Gastrocnemius medialis (tissue), 4 donors: Measurements from ENCODE around the gene MYO1D. TPM values are rescaled to one million over a fixed set of nuclear protein-coding genes. Genes with fewer than 3 reads are reported as not detected.

Experiments
- ATAC-seq, 2 donors: fragments of 150-250 bp; one replicate each; pipeline ENCODE4 v1.9.1; 2016
- DNase-seq, 2 donors: peaks; one replicate each; pipeline ENCODE4 v3.0.0-alpha.2; 2019
- H3K27ac ChIP-seq, 4 donors: fragments of 200-600 bp; sonication (generic); 1 replicate in 1 of 4; 2 replicates in 3 of 4; pipeline ENCODE4 v1.5.1; 2016 to 2018; ENCODE audit warnings: mild to moderate bottlenecking in 2 of 4, moderate library complexity in 1 of 4
- H3K27me3 ChIP-seq, 3 donors: fragments of 200-600 bp; sonication (generic) in 2 of 3; 1 replicate in 1 of 3; 2 replicates in 2 of 3; pipeline versions ENCODE4 v1.5.1 to v1.6.0; 2016 to 2019; ENCODE audit warnings: mild to moderate bottlenecking in 1 of 3, moderate library complexity in 1 of 3
- H3K36me3 ChIP-seq, 2 donors: fragments of 200-600 bp; sonication (generic) in 1 of 2; one replicate each; pipeline ENCODE4 v1.5.1; 2017 to 2018
- H3K4me1 ChIP-seq, 2 donors: fragments of 200-600 bp; sonication (generic) in 1 of 2; one replicate each; pipeline ENCODE4 v1.5.1; 2016 to 2017; ENCODE audit warnings: mild to moderate bottlenecking in 2 of 2
- H3K4me3 ChIP-seq, 4 donors: fragments of 200-600 bp; sonication (generic) in 3 of 4; 1 replicate in 1 of 4; 2 replicates in 3 of 4; pipeline ENCODE4 v1.5.1; 2016 to 2019; ENCODE audit warnings: mild to moderate bottlenecking in 2 of 4
- H3K9me3 ChIP-seq, 3 donors: fragments of 200-600 bp; sonication (generic) in 2 of 3; 1 replicate in 1 of 3; 2 replicates in 2 of 3; pipeline ENCODE4 v1.5.1; 2016 to 2019
- CTCF ChIP-seq, 5 experiments: fragments of 450-650 bp in 3 of 5; fragments of 200-600 bp in 2 of 5; sonication (generic) in 2 of 5; IDR thresholded peaks in 4 of 5; conservative IDR thresholded peaks in 1 of 5; 1 replicate in 4 of 5; 2 replicates in 1 of 5; pipeline ENCODE4 v1.5.1; 2016 to 2019; ENCODE audit warnings: antibody characterized with exemption in 5 of 5, mild to moderate bottlenecking in 3 of 5, moderate library complexity in 3 of 5
- POLR2A ChIP-seq, 2 donors: fragments of 450-650 bp; IDR thresholded peaks; one replicate each; pipeline ENCODE4 v1.6.1; 2017; ENCODE audit warnings: antibody characterized with exemption in 2 of 2, mild to moderate bottlenecking in 2 of 2, moderate library complexity in 2 of 2
- in situ Hi-C, 4 donors: fragments of 200-750 bp; cut with MboI; loops; one replicate each; pipeline versions ENCODE4 v1.15.0 to v1.8.0; 2017; ENCODE audit warnings: low sequenced_read_pairs in 4 of 4
- intact Hi-C: fragments of 100-400 bp; cut with DNase I; formaldehyde crosslinking; loops from one replicate; pipeline ENCODE4 v1.15.1; 2023; ENCODE audit warnings: low total_unique reads
- total RNA-seq, 4 donors: library from RNA; depleted of rRNA; stranded (reverse); fragments of >200 nt; gene quantifications; one replicate each; pipeline versions ENCODE4 v1.1.0 to v1.2.3, GENCODE V29; 2016

Gene MYO1D
- total RNA-seq, 4 donors from 2014 or later = 5.8 to 20.1 (median 7.8) TPM

- H3K27me3 ChIP-seq = no peaks in the 10 kb centered on the region
- no peak for DNase-seq
- ATAC-seq = no peak
- no peaks in the 10 kb centered on the region for H3K36me3 ChIP-seq
- H3K27ac ChIP-seq = no peak overlapping the region
- no peak overlapping the region for H3K4me3 ChIP-seq
- H3K4me1 ChIP-seq = no peaks in the 10 kb centered on the region
- in situ Hi-C loops (no loop called here), intact Hi-C loops (no loop called here)
- no peaks in the 10 kb centered on the region for H3K9me3 ChIP-seq
- TF ChIP-seq POLR2A (IDR thresholded peaks at IDR 0.05) (no peak), CTCF (IDR thresholded peaks at IDR 0.05 in 4 of 5, conservative IDR thresholded peaks at IDR 0.05 in 1 of 5) (no peak)
Observed at GRCh38 chr17:32553168-32553567, 323.8 kb downstream of the MYO1D start.

DNA sequence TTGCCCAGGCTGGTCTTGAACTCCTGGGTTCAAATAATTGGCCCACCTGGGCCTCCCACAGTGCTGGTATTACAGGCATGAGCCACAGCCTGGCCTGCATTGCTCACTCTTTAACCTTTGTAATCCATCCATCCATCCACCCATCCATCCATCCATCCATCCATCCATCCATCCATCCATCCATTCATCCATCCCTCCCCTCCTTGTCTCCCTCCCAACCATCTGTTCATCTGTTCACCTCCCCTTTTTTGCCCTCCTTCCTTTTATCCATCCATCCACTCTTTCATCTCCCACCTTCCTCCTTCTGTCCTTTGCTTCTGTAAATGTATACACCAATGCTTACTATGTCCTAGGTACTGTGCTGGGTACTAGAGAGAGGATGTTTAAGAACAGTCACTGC, 324.6 kb downstream of the MYO1D start:
- H3K4me3 ChIP-seq = no peak overlapping the region
- no peak overlapping the region for H3K27ac ChIP-seq
- DNase-seq (no peak), ATAC-seq (no peak)
- H3K4me1 ChIP-seq = no peaks in the 10 kb centered on the region
- TF ChIP-seq POLR2A (IDR thresholded peaks at IDR 0.05) (no peak), CTCF (IDR thresholded peaks at IDR 0.05 in 4 of 5, conservative IDR thresholded peaks at IDR 0.05 in 1 of 5) (no peak)
- no peaks in the 10 kb centered on the region for H3K27me3 ChIP-seq
- in situ Hi-C loops = no loop called here
- no peaks in the 10 kb centered on the region for H3K9me3 ChIP-seq
- H3K36me3 ChIP-seq = no peaks in the 10 kb centered on the region
- intact Hi-C loops = no loop called here

DNA sequence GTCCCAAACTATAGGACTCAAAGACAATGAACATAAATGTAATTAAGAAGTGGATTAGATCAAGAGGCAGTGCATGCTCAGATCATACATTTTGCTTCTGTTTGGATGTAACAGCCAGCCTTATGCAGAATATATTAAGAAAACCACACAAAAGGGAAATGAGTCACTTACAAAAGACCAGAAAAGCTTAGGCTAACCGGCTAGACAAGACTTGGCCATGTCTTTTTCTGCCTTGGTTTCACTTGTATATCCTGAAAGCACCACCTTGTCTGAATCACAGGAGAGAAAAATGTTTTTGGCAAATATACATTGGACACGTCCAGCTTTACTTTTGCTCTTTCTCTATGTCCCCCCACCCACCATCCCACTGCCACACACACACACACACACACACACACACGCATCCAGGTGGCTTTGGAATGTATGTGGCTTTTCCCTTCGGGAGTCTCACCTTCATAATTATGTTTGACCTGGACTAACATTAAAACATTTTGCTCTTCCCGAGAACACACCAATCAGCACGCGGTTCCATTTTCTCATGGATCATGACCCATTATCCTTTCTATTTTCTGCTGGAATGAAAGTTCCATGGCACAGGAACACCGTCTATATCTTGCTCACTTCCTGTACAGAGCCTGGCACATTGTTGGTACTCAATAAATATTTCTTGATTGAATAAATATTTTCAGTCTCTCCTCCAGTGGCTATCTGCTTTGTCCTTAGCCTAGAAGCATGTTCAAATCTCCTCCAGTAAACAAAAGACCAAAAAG, 325.6 kb downstream of the MYO1D start:
- Histone ChIP-seq H3K4me1 (no peaks in the 10 kb centered on the region), H3K4me3 (no peak overlapping the region), H3K27me3 (no peaks in the 10 kb centered on the region), H3K36me3 (no peaks in the 10 kb centered on the region), H3K9me3 (no peaks in the 10 kb centered on the region), H3K27ac (no peak overlapping the region)
- intact Hi-C loops (no loop called here), in situ Hi-C loops (no loop called here)
- no peak for DNase-seq
- TF ChIP-seq CTCF (IDR thresholded peaks at IDR 0.05 in 4 of 5, conservative IDR thresholded peaks at IDR 0.05 in 1 of 5) = no peak
- TF ChIP-seq POLR2A (IDR thresholded peaks at IDR 0.05) = no peak
- no peak for ATAC-seq

DNA sequence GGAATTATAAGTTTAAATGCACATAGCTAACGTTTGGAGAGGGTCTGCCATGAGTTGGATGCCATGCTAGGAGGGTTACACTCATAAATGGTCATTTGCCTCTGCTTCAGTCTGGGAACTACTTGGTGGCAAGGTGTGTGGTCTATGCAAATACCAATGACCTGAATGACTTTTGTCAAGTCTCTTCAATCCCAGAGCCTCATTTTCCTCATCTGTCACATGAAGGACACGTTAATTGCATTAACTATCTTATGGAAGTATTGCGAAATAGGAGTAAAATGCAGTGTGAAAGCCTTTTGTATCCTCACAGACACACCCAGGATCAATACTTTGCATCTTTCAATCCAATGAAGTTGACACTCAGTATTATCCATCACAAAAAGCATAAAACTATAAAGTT, 327.4 kb downstream of the MYO1D start:
- DNase-seq (no peak), ATAC-seq (no peak)
- Histone ChIP-seq H3K9me3 (no peaks in the 10 kb centered on the region), H3K27me3 (no peaks in the 10 kb centered on the region), H3K4me1 (no peaks in the 10 kb centered on the region), H3K4me3 (no peak overlapping the region), H3K27ac (no peak overlapping the region), H3K36me3 (no peaks in the 10 kb centered on the region)
- in situ Hi-C loops (loop anchor here in 1 of 4 donors (10.0 kb wide), 1 partner anchor 55 kb away; no protein-coding TSS in a partner anchor), intact Hi-C loops (no loop called here)
- no peak for TF ChIP-seq CTCF (IDR thresholded peaks at IDR 0.05 in 4 of 5, conservative IDR thresholded peaks at IDR 0.05 in 1 of 5)
- TF ChIP-seq POLR2A (IDR thresholded peaks at IDR 0.05) = no peak
